ENCODE data around the gene DNAJB13. TPM values are rescaled to one million over a fixed set of nuclear protein-coding genes. Genes with fewer than 3 reads are reported as not detected.

Gene DNAJB13
- total and polyA plus RNA-seq, 10 of the 15 experiments (the other 5 are each of a cell fraction or from before 2014, with no cell fraction given): 0.07 to 0.76 (median 0.15) TPM; not detected in 7

GRCh38 chr11:74015919-74016684 is 65.3 kb downstream of the DNAJB13 start:
- Histone ChIP-seq H3K4me3 (no peak overlapping the region), H3K79me2 (ENCODE audit: control insufficient read depth, insufficient read depth, low read length) (no peaks in the 10 kb centered on the region), H4K20me1 (ENCODE audit: control insufficient read depth, insufficient read depth) (no peaks in the 10 kb centered on the region), H2AFZ (ENCODE audit: control insufficient read depth, low read depth, low read length) (no peak overlapping the region), H3K9ac (ENCODE audit: control insufficient read depth, insufficient read depth, low read length) (no peak overlapping the region), H3K27ac (ENCODE audit: control insufficient read depth, insufficient read depth) (no peak overlapping the region), H3K4me2 (ENCODE audit: control insufficient read depth, insufficient read depth) (no peak overlapping the region), H3K4me1 (ENCODE audit: control insufficient read depth, insufficient read depth, low read length) (peaks cover 32% of the 10 kb centered on the region), H3K9me3 (replicated peaks; ENCODE audit: control insufficient read depth, insufficient read depth, low read length) (no peaks in the 10 kb centered on the region), H3K27me3 (replicated peaks in 1 of 2; ENCODE audit: control insufficient read depth in 2 of 2, insufficient read depth in 2 of 2, low read length in 1 of 2) (no peaks in the 10 kb centered on the region), H3K36me3 (ENCODE audit: control insufficient read depth in 2 of 2, insufficient read depth in 2 of 2, low read length in 1 of 2) (peaks cover 0 to 1% of the 10 kb centered on the region in 2 experiments)
- FAIRE-seq (no peak), ATAC-seq (no peak), DNase-seq (ENCODE audit: low read depth, low spot score) (no peak)
- SMC1A ChIA-PET (ENCODE audit: uncharacterized antibody, unreplicated experiment): interaction anchor here (1.7 kb wide), 1 partner anchor 22 kb away, joined by 3 read pairs; no protein-coding TSS in a partner anchor
- intact Hi-C loops (cut with micrococcal nuclease; ENCODE audit: unreplicated experiment) (no loop called here), in situ Hi-C loops (cut with MboI) (no loop called here)
- RAD21 ChIA-PET (ENCODE audit: unreplicated experiment): interaction anchor here (1.2 kb wide), 1 partner anchor 37 kb away, joined by 4 read pairs; no protein-coding TSS in a partner anchor
- TF ChIP-seq DPF2 (IDR thresholded peaks at IDR 0.05) (no peak), RAD21 (IDR thresholded peaks at IDR 0.05; ENCODE audit: insufficient read depth, low read depth, low read length) (no peak), KAT2A (conservative IDR thresholded peaks at IDR 0.05; ENCODE audit: control insufficient read depth, low read depth, low read length) (no peak), BCL3 (IDR thresholded peaks at IDR 0.05; ENCODE audit: borderline replicate concordance, insufficient read depth, low read depth, low read length, poor library complexity, severe bottlenecking) (no peak), TBL1XR1 (IDR thresholded peaks at IDR 0.05; ENCODE audit: low read depth, low read length) (no peak), NR2C1 (IDR thresholded peaks at IDR 0.05) (no peak)
- BruUV-seq (replicated peaks): no TSS peak
- POLR2A ChIA-PET: interaction anchor here (0.6 kb wide), 1 partner anchor 189 kb away, joined by 3 read pairs; no protein-coding TSS in a partner anchor
- CTCF ChIA-PET: interaction anchor here (0.6 kb wide), 1 partner anchor 220 kb away, joined by 3 read pairs; no protein-coding TSS in a partner anchor
- WGBS (ENCODE audit: insufficient coverage, insufficient replicate concordance, low lambda C conversion rate, missing lambda C conversion rate): 70% methylated on average over 5 of the region's 5 CpGs

All from GM12878 (cell line).